GM18511 (cell line): ENCODE data around the gene BRD7.

Experiments used
- ATAC-seq: cut with Tn5 transposase; IDR thresholded peaks from one replicate; pipeline ENCODE4 v1.9.1; 2021; ENCODE audit warnings: mild to moderate bottlenecking, moderate library complexity; ENCODE audit not compliant: unreplicated experiment

Gene BRD7

GRCh38 chr16:50305441-50306061 is 63.2 kb downstream of the BRD7 start:
- no peak for ATAC-seq

GRCh38 chr16:50304467-50305440 is 64.0 kb downstream of the BRD7 start:
- ATAC-seq = no peak

- ATAC-seq = no peak
Measured at GRCh38 chr16:50303605-50304466, 65.0 kb downstream of the BRD7 start.

- no peak for ATAC-seq
Measured at GRCh38 chr16:50303041-50303604, 65.7 kb downstream of the BRD7 start.

- no peak for ATAC-seq
Measured at GRCh38 chr16:50302472-50303005, 66.2 kb downstream of the BRD7 start.

- ATAC-seq = no peak
Measured at GRCh38 chr16:50301626-50302471, 66.9 kb downstream of the BRD7 start.

- ATAC-seq = no peak
Measured at GRCh38 chr16:50300942-50301625, 67.7 kb downstream of the BRD7 start.

GRCh38 chr16:50299508-50300105 is 69.2 kb downstream of the BRD7 start:
- no peak for ATAC-seq

- no peak for ATAC-seq
Measured at GRCh38 chr16:50298591-50299507, 69.9 kb downstream of the BRD7 start.

GRCh38 chr16:50298075-50298460 is 70.7 kb downstream of the BRD7 start:
- ATAC-seq = no peak

GRCh38 chr16:50297301-50298074 is 71.3 kb downstream of the BRD7 start:
- no peak for ATAC-seq

- no peak for ATAC-seq
Measured at GRCh38 chr16:50296807-50297206, 72.0 kb downstream of the BRD7 start.

- ATAC-seq = no peak
Measured at GRCh38 chr16:50295541-50296132, 73.2 kb downstream of the BRD7 start.

GRCh38 chr16:50294955-50295354 is 73.8 kb downstream of the BRD7 start:
- ATAC-seq = no peak

GRCh38 chr16:50293994-50294855 is 74.6 kb downstream of the BRD7 start:
- no peak for ATAC-seq
